ENCODE results near the gene ANAPC1.
A peak's percentile ranks its signal among the peaks of the same experiment; 100 is the strongest.
"Not testable (repeated sequence)": the region's sequence is repeated elsewhere in the genome, so short reads cannot be mapped to it uniquely, and the experiment has no call there.

The ANAPC1 gene

GRCh38 chr2:111883661-111884591 lies at the start of gene ANAPC1:
Gene ANAPC1 (minus strand): TSS chr2:111884193. CDS start chr2:111880825, 3,368 bp downstream.
- peak; percentile 87 for DNase-seq

GRCh38 chr2:111932841-111933291 lies 48.9 kb upstream of the ANAPC1 start:
- DNase-seq = no peak

GRCh38 chr2:111930875-111931274 lies 46.9 kb upstream of the ANAPC1 start:
- DNase-seq = no peak

GRCh38 chr2:111930409-111930808 lies 46.4 kb upstream of the ANAPC1 start:
- DNase-seq = peak; percentile 1

- no peak for DNase-seq
Measured at GRCh38 chr2:111927723-111928122, 43.7 kb upstream of the ANAPC1 start.

- no peak for DNase-seq
Measured at GRCh38 chr2:111924617-111925107, 40.7 kb upstream of the ANAPC1 start.

GRCh38 chr2:111923276-111923804 lies 39.3 kb upstream of the ANAPC1 start:
- DNase-seq = no peak

GRCh38 chr2:111919794-111920608 lies 36.0 kb upstream of the ANAPC1 start:
- DNase-seq = no peak

- DNase-seq = no peak
Measured at GRCh38 chr2:111919365-111919764, 35.4 kb upstream of the ANAPC1 start.

GRCh38 chr2:111918383-111918806 lies 34.4 kb upstream of the ANAPC1 start:
- no peak for DNase-seq

GRCh38 chr2:111917106-111917505 lies 33.1 kb upstream of the ANAPC1 start:
- DNase-seq = no peak

GRCh38 chr2:111912547-111912946 lies 28.6 kb upstream of the ANAPC1 start:
- no peak for DNase-seq

- not testable (repeated sequence) for DNase-seq
Measured at GRCh38 chr2:111911295-111911977, 27.4 kb upstream of the ANAPC1 start.

GRCh38 chr2:111910609-111911277 lies 26.8 kb upstream of the ANAPC1 start:
- no peak for DNase-seq

- DNase-seq = not testable (repeated sequence)
Measured at GRCh38 chr2:111909997-111910396, 26.0 kb upstream of the ANAPC1 start.

GRCh38 chr2:111909079-111909478 lies 25.1 kb upstream of the ANAPC1 start:
- no peak for DNase-seq

GRCh38 chr2:111908578-111908977 lies 24.6 kb upstream of the ANAPC1 start:
- DNase-seq = no peak

GRCh38 chr2:111905990-111906735 lies 22.2 kb upstream of the ANAPC1 start:
- no peak for DNase-seq

GRCh38 chr2:111905475-111905869 lies 21.5 kb upstream of the ANAPC1 start:
- DNase-seq = not testable (repeated sequence)

- no peak for DNase-seq
Measured at GRCh38 chr2:111904726-111905474, 20.9 kb upstream of the ANAPC1 start.
